Spleen (tissue), 11 donors: ENCODE data around the gene SH3D19. TPM values are rescaled to one million over a fixed set of nuclear protein-coding genes. Genes with fewer than 3 reads are reported as not detected.

Source experiments
- DNase-seq: peaks from one replicate; pipeline ENCODE4 v3.0.0-alpha.2; 2020
- H3K27ac ChIP-seq, 8 donors: fragments of 200-600 bp; sonication (generic) in 7 of 8; 1 replicate in 4 of 8; 2 replicates in 4 of 8; pipeline versions ENCODE4 v1.5.0 to v1.8.0; 2016 to 2021; ENCODE audit warnings: inconsistent platforms in 4 of 8, mild to moderate bottlenecking in 4 of 8, moderate library complexity in 1 of 8
- H3K27me3 ChIP-seq, 7 donors: fragments of 200-600 bp; sonication (generic) in 6 of 7; replicated peaks in 1 of 7; 1 replicate in 4 of 7; 2 replicates in 3 of 7; pipeline versions ENCODE4 v1.5.0 to v1.8.0; 2016 to 2021; ENCODE audit warnings: inconsistent platforms in 3 of 7, mild to moderate bottlenecking in 1 of 7
- H3K36me3 ChIP-seq, 6 donors: fragments of 200-600 bp; sonication (generic) in 5 of 6; 1 replicate in 4 of 6; 2 replicates in 2 of 6; pipeline versions ENCODE4 v1.5.0 to v1.8.0; 2016 to 2021; ENCODE audit warnings: inconsistent platforms in 2 of 6
- H3K4me1 ChIP-seq, 6 donors: fragments of 200-600 bp; sonication (generic) in 5 of 6; 1 replicate in 3 of 6; 2 replicates in 3 of 6; pipeline versions ENCODE4 v1.5.0 to v1.8.0; 2016 to 2021; ENCODE audit warnings: inconsistent platforms in 3 of 6
- H3K4me3 ChIP-seq, 8 donors: fragments of 200-600 bp; sonication (generic) in 7 of 8; 1 replicate in 4 of 8; 2 replicates in 4 of 8; pipeline versions ENCODE4 v1.5.0 to v1.8.0; 2016 to 2021; ENCODE audit warnings: inconsistent platforms in 4 of 8, mild to moderate bottlenecking in 4 of 8, moderate library complexity in 2 of 8
- H3K9me3 ChIP-seq, 8 donors: fragments of 200-600 bp; sonication (generic) in 7 of 8; 1 replicate in 4 of 8; 2 replicates in 4 of 8; pipeline versions ENCODE4 v1.5.0 to v1.8.0; 2016 to 2021; ENCODE audit warnings: inconsistent platforms in 4 of 8
- CTCF ChIP-seq, 11 experiments: fragments of 200-600 bp in 7 of 11; fragments of 450-650 bp in 4 of 11; sonication (generic) in 4 of 11; IDR thresholded peaks in 8 of 11; conservative IDR thresholded peaks in 3 of 11; 1 replicate in 7 of 11; 2 replicates in 4 of 11; pipeline versions ENCODE4 v1.4.0 to v1.8.0; 2016 to 2021; ENCODE audit warnings: antibody characterized with exemption in 11 of 11, inconsistent platforms in 4 of 11, mild to moderate bottlenecking in 1 of 11
- POLR2A ChIP-seq, 3 donors: fragments of 450-650 bp; IDR thresholded peaks; one replicate each; pipeline ENCODE4 v1.5.1; 2017; ENCODE audit warnings: antibody characterized with exemption in 3 of 3, mild to moderate bottlenecking in 1 of 3
- POLR2AphosphoS5 ChIP-seq, 3 donors: sonication (generic); formaldehyde crosslinking; IDR thresholded peaks; one replicate each; pipeline ENCODE4 v1.5.1; 2017; ENCODE audit warnings: antibody characterized with exemption in 3 of 3
- WGBS, 5 donors: extraction: QIAGEN DNeasy Blood & Tissue Kit in 3 of 5; methylation state at CpG; one replicate each; pipeline versions ENCODE4 v1.1.5 to v1.1.7; 2013 to 2018; 5-methylcytosine and 5-hydroxymethylcytosine counted together
- intact Hi-C: fragments of 100-400 bp; cut with DNase I; formaldehyde crosslinking; loops from one replicate; pipeline ENCODE4 v1.15.0; 2023; ENCODE audit warnings: low total_unique reads
- polyA plus RNA-seq, 3 donors: library from polyadenylated mRNA; stranded (reverse); fragments of 200-250 nt; gene quantifications; one replicate each; pipeline ENCODE4 v1.2.1, GENCODE V29; 2013
- total RNA-seq, 7 donors: library from RNA; depleted of rRNA in 3 of 7; stranded (reverse); fragments of >200 nt in 3 of 7; fragmentation: NEBNext Ultra II Directional in 4 of 7; extraction: Animal tissue kit (Norgen Biotek cat#: 25700) in 4 of 7; gene quantifications; one replicate each; pipeline versions ENCODE4 v1.1.0 to v1.2.1, GENCODE V29; 2016 to 2021
- donor health status: healthy with polysubstance abuse.
- donor health status: DM: no; HTN: no; CAD: no; lungs with moderate emphysema.
- donor health status: DM: no; HTN: no; CAD: no.
- donor health status: Bipolar disorder and iron deficiency.
- donor health status: healthy.
- donor health status: DM: no; HTN: no; CAD: no.
- donor health status: DM: yes; HTN: yes; CAD: no.

The SH3D19 gene
- total and polyA plus RNA-seq, 10 donors, result 3.0 to 33.3 (median 14.7) TPM

- no peak for TF ChIP-seq POLR2AphosphoS5 (IDR thresholded peaks at IDR 0.05)
- no peak for TF ChIP-seq CTCF (IDR thresholded peaks at IDR 0.05 in 8 of 11, conservative IDR thresholded peaks at IDR 0.05 in 3 of 11)
- TF ChIP-seq POLR2A (IDR thresholded peaks at IDR 0.05), result no peak
- Histone ChIP-seq H3K36me3 (no peaks in the 10 kb centered on the region), H3K4me3 (no peak overlapping the region), H3K9me3 (peaks cover 0 to 6% (median 0%) of the 10 kb centered on the region in 8 donors), H3K4me1 (no peaks in the 10 kb centered on the region), H3K27ac (no peak overlapping the region), H3K27me3 (peaks cover 0 to 3% (median 0%) of the 10 kb centered on the region in 7 donors)
- intact Hi-C loops, result no loop called here
- WGBS, 5 donors, result 88 to 94% (median 92%) methylated on average over 7 of the region's 7 CpGs
- no peak for DNase-seq
These were observed 93.3 kb downstream of the SH3D19 start for GRCh38 chr4:151231915-151232595.

GRCh38 chr4:151228189-151229119 lies 97.0 kb downstream of the SH3D19 start:
- peaks cover 0 to 3% (median 0%) of the 10 kb centered on the region in 7 donors for H3K27me3 ChIP-seq
- intact Hi-C loops, result no loop called here
- H3K36me3 ChIP-seq, result no peaks in the 10 kb centered on the region
- peak overlapping the region in 1 of 8 donors; percentile 11 for H3K4me3 ChIP-seq
- TF ChIP-seq POLR2A (IDR thresholded peaks at IDR 0.05) (no peak), CTCF (IDR thresholded peaks at IDR 0.05 in 8 of 11, conservative IDR thresholded peaks at IDR 0.05 in 3 of 11) (no peak), POLR2AphosphoS5 (IDR thresholded peaks at IDR 0.05) (no peak)
- H3K9me3 ChIP-seq, result no peaks in the 10 kb centered on the region
- H3K4me1 ChIP-seq, result no peaks in the 10 kb centered on the region
- peak overlapping the region in 6 of 8 donors; percentile 7 to 45 (median 42) for H3K27ac ChIP-seq
- DNase-seq, result no peak
- WGBS, 5 donors, result 81 to 91% (median 87%) methylated on average over 6 of the region's 6 CpGs

- Histone ChIP-seq H3K27me3 (peaks cover 0 to 3% (median 0%) of the 10 kb centered on the region in 7 donors), H3K27ac (peak overlapping the region in 6 of 8 donors; percentile 7 to 45 (median 42)), H3K9me3 (no peaks in the 10 kb centered on the region), H3K4me1 (no peaks in the 10 kb centered on the region), H3K4me3 (peak overlapping the region in 4 of 8 donors; percentile 0 to 34 (median 14)), H3K36me3 (no peaks in the 10 kb centered on the region)
- intact Hi-C loops, result no loop called here
- DNase-seq, result no peak
- WGBS, 5 donors, result 24 to 45% (median 36%) methylated on average over 3 of the region's 3 CpGs
- TF ChIP-seq CTCF (IDR thresholded peaks at IDR 0.05 in 8 of 11, conservative IDR thresholded peaks at IDR 0.05 in 3 of 11) (no peak), POLR2AphosphoS5 (IDR thresholded peaks at IDR 0.05) (no peak), POLR2A (IDR thresholded peaks at IDR 0.05) (no peak)
These were observed 97.7 kb downstream of the SH3D19 start for GRCh38 chr4:151227731-151228130.

- no peaks in the 10 kb centered on the region for H3K9me3 ChIP-seq
- no peak for DNase-seq
- peak overlapping the region in 2 of 8 donors; percentile 0 to 16 for H3K4me3 ChIP-seq
- no peaks in the 10 kb centered on the region for H3K4me1 ChIP-seq
- H3K27me3 ChIP-seq, result peaks cover 0 to 3% (median 0%) of the 10 kb centered on the region in 7 donors
- H3K27ac ChIP-seq, result peak overlapping the region in 2 of 8 donors; percentile 39 to 45
- H3K36me3 ChIP-seq, result no peaks in the 10 kb centered on the region
- no peak for TF ChIP-seq POLR2AphosphoS5 (IDR thresholded peaks at IDR 0.05)
- TF ChIP-seq CTCF (IDR thresholded peaks at IDR 0.05 in 8 of 11, conservative IDR thresholded peaks at IDR 0.05 in 3 of 11), result no peak
- no peak for TF ChIP-seq POLR2A (IDR thresholded peaks at IDR 0.05)
- 68 to 89% (median 80%) methylated on average over 1 of the region's 1 CpG for WGBS, 5 donors
- intact Hi-C loops, result no loop called here
These were observed 98.2 kb downstream of the SH3D19 start for GRCh38 chr4:151227172-151227571.
